ENCODE measurements around the gene SLC6A5.

SLC6A5 gene

GRCh38 chr11:20627026-20627425 lies 27.6 kb downstream of the SLC6A5 start:
- no peak for DNase-seq

- DNase-seq = no peak
Observed at GRCh38 chr11:20627701-20628100, 28.3 kb downstream of the SLC6A5 start.

- DNase-seq = no peak
Observed at GRCh38 chr11:20631519-20632168, 32.2 kb downstream of the SLC6A5 start.

- DNase-seq = no peak
Observed at GRCh38 chr11:20632169-20632532, 32.7 kb downstream of the SLC6A5 start.

GRCh38 chr11:20634044-20634443 lies 34.6 kb downstream of the SLC6A5 start:
- DNase-seq = no peak

- no peak for DNase-seq
Observed at GRCh38 chr11:20634781-20635180, 35.4 kb downstream of the SLC6A5 start.

GRCh38 chr11:20638074-20638473 lies 38.7 kb downstream of the SLC6A5 start:
- no peak for DNase-seq

GRCh38 chr11:20639688-20640087 lies 40.3 kb downstream of the SLC6A5 start:
- DNase-seq = no peak

- no peak for DNase-seq
Observed at GRCh38 chr11:20640401-20640800, 41.0 kb downstream of the SLC6A5 start.

- no peak for DNase-seq
Observed at GRCh38 chr11:20644360-20644759, 45.0 kb downstream of the SLC6A5 start.

- DNase-seq = no peak
Observed at GRCh38 chr11:20647976-20648565, 48.7 kb downstream of the SLC6A5 start.

- DNase-seq = no peak
Observed at GRCh38 chr11:20652150-20652806, 52.9 kb downstream of the SLC6A5 start.

- DNase-seq = no peak
Observed at GRCh38 chr11:20654038-20654437, 54.6 kb downstream of the SLC6A5 start.

- DNase-seq = no peak
Observed at GRCh38 chr11:20656901-20657300, 57.5 kb downstream of the SLC6A5 start.

GRCh38 chr11:20658135-20658534 lies 58.7 kb downstream of the SLC6A5 start:
- no peak for DNase-seq

- no peak for DNase-seq
Observed at GRCh38 chr11:20661445-20661844, 62.0 kb downstream of the SLC6A5 start.

- no peak for DNase-seq
Observed at GRCh38 chr11:20661850-20662249, 62.4 kb downstream of the SLC6A5 start.

GRCh38 chr11:20668131-20668809 lies 68.9 kb downstream of the SLC6A5 start:
- no peak for DNase-seq

- no peak for DNase-seq
Observed at GRCh38 chr11:20668844-20669819, 69.7 kb downstream of the SLC6A5 start, which contains the start of gene NELL1. NELL1 (plus strand) TSS chr11:20669586.

GRCh38 chr11:20669820-20670684 lies 70.6 kb downstream of the SLC6A5 start:
- no peak for DNase-seq

- DNase-seq = no peak
Observed at GRCh38 chr11:20670932-20671403, 71.6 kb downstream of the SLC6A5 start.
